ENCODE results near the gene MSX1. TPM values are rescaled to one million over a fixed set of nuclear protein-coding genes. Genes with fewer than 3 reads are reported as not detected.

The MSX1 gene
- total and polyA plus RNA-seq, 2 of the 8 experiments (the other 6 are each of a cell fraction or from before 2014, with no cell fraction given) = 0.47 TPM; not detected in 1

DNA sequence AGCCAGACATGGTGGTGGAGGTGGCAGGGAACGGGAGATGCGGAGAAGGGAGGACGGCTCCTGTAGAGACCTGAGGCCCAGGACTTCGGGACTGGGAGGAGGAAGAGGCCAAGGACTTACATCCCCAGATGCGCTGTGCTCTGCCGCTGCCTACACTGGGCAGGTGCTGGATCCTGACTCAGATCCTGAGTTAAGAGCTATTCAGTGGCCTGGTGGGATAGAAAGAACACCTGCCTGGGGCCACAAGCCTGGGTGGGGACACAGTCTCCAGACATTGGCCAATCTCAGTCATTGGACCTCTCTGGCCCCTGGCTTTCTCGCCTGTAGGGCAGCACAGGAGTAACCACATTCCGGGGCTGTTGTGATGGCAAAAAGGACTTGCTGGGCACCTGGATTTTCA is 10.9 kb upstream of the MSX1 start:
- H3K23ac ChIP-seq (ENCODE audit: insufficient read length) = no peak overlapping the region
- H2BK20ac ChIP-seq (ENCODE audit: low read length) = no peak overlapping the region
- H2AK5ac ChIP-seq (ENCODE audit: low read depth, low read length) = peak overlapping the region; percentile 26; the same call in 1 of the 2 replicates
- H4K8ac ChIP-seq (ENCODE audit: extremely low read depth, insufficient read depth, low read length) = no peak overlapping the region
- H4K91ac ChIP-seq (replicated peaks; ENCODE audit: insufficient read length, low read length) = no peak overlapping the region
- H3K27me3 ChIP-seq (replicated peaks in 1 of 4; ENCODE audit: control insufficient read depth in 3 of 4, extremely low read depth in 1 of 4, insufficient read depth in 3 of 4, low read length in 3 of 4) = peaks cover 36 to 60% (median 49%) of the 10 kb centered on the region in 4 experiments
- H4K5ac ChIP-seq (ENCODE audit: insufficient read length, low read depth, low read length) = no peak overlapping the region
- no peak overlapping the region for H2BK120ac ChIP-seq (replicated peaks; ENCODE audit: low read depth, low read length)
- H3K18ac ChIP-seq (ENCODE audit: extremely low read depth, low read length) = no peak overlapping the region
- H3K27ac ChIP-seq (ENCODE audit: low read depth, low read length) = no peak overlapping the region
- DNase-seq (ENCODE audit: low read depth in 1 of 2, low spot score in 2 of 2) (no peak), FAIRE-seq (no peak)
- H3K4me2 ChIP-seq (ENCODE audit: insufficient read depth in 1 of 2, low read depth in 2 of 2, low read length in 2 of 2) = no peak overlapping the region
- WGBS, 2 experiments (ENCODE audit: extremely low coverage in 1 of 2, insufficient coverage in 1 of 2, insufficient read length in 1 of 2, insufficient replicate concordance in 2 of 2, low coverage in 1 of 2, low lambda C conversion rate in 2 of 2, missing lambda C conversion rate in 1 of 2) = 81% methylated on average over 8 of the region's 8 CpGs; no CpG with 5 or more reads in 1 of the 2 experiments
- no peak overlapping the region for H2BK5ac ChIP-seq (ENCODE audit: low read depth, low read length)
- no peaks in the 10 kb centered on the region for H3K79me2 ChIP-seq (ENCODE audit: control insufficient read depth in 1 of 2, insufficient read depth in 2 of 2, low read length in 2 of 2)
- H3K56ac ChIP-seq (replicated peaks; ENCODE audit: insufficient read length, low read depth, low read length) = no peak overlapping the region
- H3K4me3 ChIP-seq (ENCODE audit: extremely low read depth in 1 of 4, insufficient read depth in 2 of 4, low read depth in 3 of 4, low read length in 4 of 4) = no peak overlapping the region
- H3K4me1 ChIP-seq (replicated peaks in 1 of 4; ENCODE audit: control insufficient read depth in 3 of 4, insufficient read depth in 4 of 4, low read length in 3 of 4) = peaks cover 0 to 13% (median 8%) of the 10 kb centered on the region in 4 experiments; a peak in 5 of 7 replicates
- ChIA-PET POLR2A (ENCODE audit: partially characterized antibody) (no interaction called here), CTCF (ENCODE audit: partially characterized antibody) (interaction anchor here (1.6 kb wide), 1 partner anchor 170 kb away, joined by 5 read pairs; no protein-coding TSS in a partner anchor)
- H3K79me1 ChIP-seq (ENCODE audit: low read depth, low read length) = no peaks in the 10 kb centered on the region
- TF ChIP-seq SRF (IDR thresholded peaks at IDR 0.05; ENCODE audit: low read depth, low read length) (no peak), SAP30 (IDR thresholded peaks at IDR 0.05; ENCODE audit: insufficient read depth, insufficient replicate concordance, low read length) (no peak), SUZ12 (IDR thresholded peaks at IDR 0.05; ENCODE audit: low read length) (no peak; the same call in 1 of the 2 replicates), SIRT6 (IDR thresholded peaks at IDR 0.05; ENCODE audit: low read length) (no peak), BACH1 (IDR thresholded peaks at IDR 0.05; ENCODE audit: low read length) (no peak), RNF2 (IDR thresholded peaks at IDR 0.05; ENCODE audit: borderline replicate concordance, low read depth, low read length, missing control alignments, poor library complexity, severe bottlenecking) (no peak), BCL11A (IDR thresholded peaks at IDR 0.05; ENCODE audit: low read depth in 2 of 2, low read length in 2 of 2) (no peak)
- H3K23me2 ChIP-seq (ENCODE audit: low read depth, low read length) = peaks cover 4% of the 10 kb centered on the region; the same call in 1 of the 2 replicates
- no peak overlapping the region; a peak in 1 of 7 replicates for H3K9ac ChIP-seq (replicated peaks in 1 of 4; ENCODE audit: extremely low read depth in 1 of 4, low read depth in 3 of 4, low read length in 3 of 4)
- no peak overlapping the region for H2BK15ac ChIP-seq (ENCODE audit: low read length)
- H3K14ac ChIP-seq (ENCODE audit: insufficient read length) = no peak overlapping the region
- H2BK12ac ChIP-seq (ENCODE audit: low read depth, low read length) = no peak overlapping the region
- H3K36me3 ChIP-seq (ENCODE audit: control insufficient read depth in 2 of 4, insufficient read depth in 4 of 4, low read length in 3 of 4) = no peaks in the 10 kb centered on the region
- peaks cover 11 to 17% of the 10 kb centered on the region in 2 experiments for H4K20me1 ChIP-seq (replicated peaks in 1 of 2; ENCODE audit: control insufficient read depth in 1 of 2, insufficient read depth in 2 of 2, low read length in 2 of 2)
- no peak overlapping the region for H3K4ac ChIP-seq (replicated peaks; ENCODE audit: insufficient read length, low read depth, low read length)
- no peak overlapping the region for H2AFZ ChIP-seq (ENCODE audit: low read length)
- no peaks in the 10 kb centered on the region for H3K9me3 ChIP-seq (ENCODE audit: insufficient read depth in 2 of 2, low read depth in 1 of 2, low read length in 1 of 2)
